ENCODE measurements around the gene L2HGDH.

DNA sequence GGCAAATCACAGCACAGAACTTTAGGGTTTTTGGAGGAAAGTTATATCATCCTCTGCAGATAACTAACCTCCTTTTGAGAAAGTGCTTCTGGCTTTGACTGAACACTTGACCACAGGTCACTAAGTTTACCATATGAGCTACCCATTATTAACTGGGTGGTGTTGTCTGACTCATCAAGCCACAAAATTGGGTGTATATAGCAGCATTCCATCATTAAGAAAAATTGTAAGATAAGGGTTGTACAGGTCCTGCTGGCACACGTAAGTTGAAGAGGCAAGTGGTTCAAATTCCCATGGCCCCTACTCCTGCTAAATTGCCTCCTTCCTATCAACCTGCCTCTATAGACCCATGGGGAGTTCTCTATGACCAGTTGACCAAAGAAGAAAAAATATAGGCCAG is 39.5 kb downstream of the L2HGDH start:
- TF ChIP-seq, protein P1, sequence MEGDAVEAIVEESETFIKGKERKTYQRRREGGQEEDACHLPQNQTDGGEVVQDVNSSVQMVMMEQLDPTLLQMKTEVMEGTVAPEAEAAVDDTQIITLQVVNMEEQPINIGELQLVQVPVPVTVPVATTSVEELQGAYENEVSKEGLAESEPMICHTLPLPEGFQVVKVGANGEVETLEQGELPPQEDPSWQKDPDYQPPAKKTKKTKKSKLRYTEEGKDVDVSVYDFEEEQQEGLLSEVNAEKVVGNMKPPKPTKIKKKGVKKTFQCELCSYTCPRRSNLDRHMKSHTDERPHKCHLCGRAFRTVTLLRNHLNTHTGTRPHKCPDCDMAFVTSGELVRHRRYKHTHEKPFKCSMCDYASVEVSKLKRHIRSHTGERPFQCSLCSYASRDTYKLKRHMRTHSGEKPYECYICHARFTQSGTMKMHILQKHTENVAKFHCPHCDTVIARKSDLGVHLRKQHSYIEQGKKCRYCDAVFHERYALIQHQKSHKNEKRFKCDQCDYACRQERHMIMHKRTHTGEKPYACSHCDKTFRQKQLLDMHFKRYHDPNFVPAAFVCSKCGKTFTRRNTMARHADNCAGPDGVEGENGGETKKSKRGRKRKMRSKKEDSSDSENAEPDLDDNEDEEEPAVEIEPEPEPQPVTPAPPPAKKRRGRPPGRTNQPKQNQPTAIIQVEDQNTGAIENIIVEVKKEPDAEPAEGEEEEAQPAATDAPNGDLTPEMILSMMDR (IDR thresholded peaks at IDR 0.05 in 4 of 5, conservative IDR thresholded peaks at IDR 0.05 in 1 of 5): no peak
- TF ChIP-seq POLR2A (IDR thresholded peaks at IDR 0.05): no peak

Measured in gastrocnemius medialis (tissue), 4 donors.